Measurements from ENCODE around the gene CCDC112.

CCDC112 gene

GRCh38 chr5:115319007-115319406 lies 22.6 kb upstream of the CCDC112 start:
- Histone ChIP-seq H3K9me3 (ENCODE audit: control extremely low read depth in 1 of 5, control insufficient read depth in 4 of 5, insufficient read depth in 2 of 5, low read depth in 1 of 5, low read length in 4 of 5) (no peaks in the 10 kb centered on the region), H3K27ac (ENCODE audit: insufficient read depth in 1 of 2, low read depth in 1 of 2, low read length in 2 of 2, poor library complexity in 1 of 2, severe bottlenecking in 2 of 2) (no peak overlapping the region), H3K4me1 (ENCODE audit: control extremely low read depth in 1 of 4, control insufficient read depth in 4 of 4, insufficient read depth in 4 of 4, low read length in 3 of 4) (no peaks in the 10 kb centered on the region), H3K36me3 (ENCODE audit: control insufficient read depth in 4 of 4, insufficient read depth in 4 of 4, low read length in 3 of 4) (no peaks in the 10 kb centered on the region), H3K4me3 (ENCODE audit: control insufficient read depth in 1 of 7, extremely low read depth in 1 of 7, insufficient read depth in 4 of 7, low read depth in 2 of 7, low read length in 6 of 7) (no peak overlapping the region), H3K27me3 (replicated peaks in 2 of 5; ENCODE audit: control insufficient read depth in 4 of 5, insufficient read depth in 5 of 5, low read length in 4 of 5) (peaks cover 0 to 5% (median 2%) of the 10 kb centered on the region in 5 experiments)
- ChIA-PET POLR2A (no interaction called here), CTCF (interaction anchor here (0.7 to 1.6 kb wide), 2 partner anchors 110 to 245 kb away, joined by 3 read pairs; no protein-coding TSS in a partner anchor)
- DNase-seq = no peak
- WGBS (ENCODE audit: insufficient coverage) = no CpG with 5 or more reads among the region's 1 CpG

- peaks cover 0 to 6% (median 2%) of the 10 kb centered on the region in 5 experiments for H3K27me3 ChIP-seq (replicated peaks in 2 of 5; ENCODE audit: control insufficient read depth in 4 of 5, insufficient read depth in 5 of 5, low read length in 4 of 5)
- H3K27ac ChIP-seq (ENCODE audit: insufficient read depth in 1 of 2, low read depth in 1 of 2, low read length in 2 of 2, poor library complexity in 1 of 2, severe bottlenecking in 2 of 2) = no peak overlapping the region
- WGBS (ENCODE audit: insufficient coverage) = no CpG with 5 or more reads among the region's 1 CpG
- no peak for DNase-seq
- no peak overlapping the region for H3K4me3 ChIP-seq (ENCODE audit: control insufficient read depth in 1 of 7, extremely low read depth in 1 of 7, insufficient read depth in 4 of 7, low read depth in 2 of 7, low read length in 6 of 7)
- H3K9me3 ChIP-seq (ENCODE audit: control extremely low read depth in 1 of 5, control insufficient read depth in 4 of 5, insufficient read depth in 2 of 5, low read depth in 1 of 5, low read length in 4 of 5) = no peaks in the 10 kb centered on the region
- H3K4me1 ChIP-seq (ENCODE audit: control extremely low read depth in 1 of 4, control insufficient read depth in 4 of 4, insufficient read depth in 4 of 4, low read length in 3 of 4) = no peaks in the 10 kb centered on the region
- ChIA-PET CTCF (no interaction called here), POLR2A (no interaction called here)
- no peaks in the 10 kb centered on the region for H3K36me3 ChIP-seq (ENCODE audit: control insufficient read depth in 4 of 4, insufficient read depth in 4 of 4, low read length in 3 of 4)
These were observed 21.3 kb upstream of the CCDC112 start for GRCh38 chr5:115317736-115318135.

- H3K27ac ChIP-seq (ENCODE audit: insufficient read depth in 1 of 2, low read depth in 1 of 2, low read length in 2 of 2, poor library complexity in 1 of 2, severe bottlenecking in 2 of 2) = no peak overlapping the region
- CTCF ChIA-PET = interaction anchor here (1.1 kb wide), 1 partner anchor 258 kb away, joined by 3 read pairs; no protein-coding TSS in a partner anchor
- no peaks in the 10 kb centered on the region for H3K9me3 ChIP-seq (ENCODE audit: control extremely low read depth in 1 of 5, control insufficient read depth in 4 of 5, insufficient read depth in 2 of 5, low read depth in 1 of 5, low read length in 4 of 5)
- H3K36me3 ChIP-seq (ENCODE audit: control insufficient read depth in 4 of 4, insufficient read depth in 4 of 4, low read length in 3 of 4) = no peaks in the 10 kb centered on the region
- no peaks in the 10 kb centered on the region for H3K4me1 ChIP-seq (ENCODE audit: control extremely low read depth in 1 of 4, control insufficient read depth in 4 of 4, insufficient read depth in 4 of 4, low read length in 3 of 4)
- POLR2A ChIA-PET = no interaction called here
- peaks cover 0 to 6% (median 2%) of the 10 kb centered on the region in 5 experiments for H3K27me3 ChIP-seq (replicated peaks in 2 of 5; ENCODE audit: control insufficient read depth in 4 of 5, insufficient read depth in 5 of 5, low read length in 4 of 5)
- no peak overlapping the region for H3K4me3 ChIP-seq (ENCODE audit: control insufficient read depth in 1 of 7, extremely low read depth in 1 of 7, insufficient read depth in 4 of 7, low read depth in 2 of 7, low read length in 6 of 7)
- DNase-seq = no peak
These were observed 20.9 kb upstream of the CCDC112 start for GRCh38 chr5:115317320-115317719.

- CTCF ChIA-PET = interaction anchor here (8.7 kb wide), 1 partner anchor 263 kb away, joined by 68 read pairs; no protein-coding TSS in a partner anchor
- WGBS (ENCODE audit: insufficient coverage) = 100% methylated on average over 1 of the region's 3 CpGs
- H3K4me3 ChIP-seq (ENCODE audit: control insufficient read depth in 1 of 7, extremely low read depth in 1 of 7, insufficient read depth in 4 of 7, low read depth in 2 of 7, low read length in 6 of 7) = no peak overlapping the region
- no peaks in the 10 kb centered on the region for H3K36me3 ChIP-seq (ENCODE audit: control insufficient read depth in 4 of 4, insufficient read depth in 4 of 4, low read length in 3 of 4)
- H3K4me1 ChIP-seq (ENCODE audit: control extremely low read depth in 1 of 4, control insufficient read depth in 4 of 4, insufficient read depth in 4 of 4, low read length in 3 of 4) = no peaks in the 10 kb centered on the region
- DNase-seq = no peak
- H3K27ac ChIP-seq (ENCODE audit: insufficient read depth in 1 of 2, low read depth in 1 of 2, low read length in 2 of 2, poor library complexity in 1 of 2, severe bottlenecking in 2 of 2) = no peak overlapping the region
- no peaks in the 10 kb centered on the region for H3K9me3 ChIP-seq (ENCODE audit: control extremely low read depth in 1 of 5, control insufficient read depth in 4 of 5, insufficient read depth in 2 of 5, low read depth in 1 of 5, low read length in 4 of 5)
- POLR2A ChIA-PET = no interaction called here
- peaks cover 0 to 4% (median 2%) of the 10 kb centered on the region in 5 experiments for H3K27me3 ChIP-seq (replicated peaks in 2 of 5; ENCODE audit: control insufficient read depth in 4 of 5, insufficient read depth in 5 of 5, low read length in 4 of 5)
These were observed 17.2 kb upstream of the CCDC112 start for GRCh38 chr5:115313632-115314031.

DNA sequence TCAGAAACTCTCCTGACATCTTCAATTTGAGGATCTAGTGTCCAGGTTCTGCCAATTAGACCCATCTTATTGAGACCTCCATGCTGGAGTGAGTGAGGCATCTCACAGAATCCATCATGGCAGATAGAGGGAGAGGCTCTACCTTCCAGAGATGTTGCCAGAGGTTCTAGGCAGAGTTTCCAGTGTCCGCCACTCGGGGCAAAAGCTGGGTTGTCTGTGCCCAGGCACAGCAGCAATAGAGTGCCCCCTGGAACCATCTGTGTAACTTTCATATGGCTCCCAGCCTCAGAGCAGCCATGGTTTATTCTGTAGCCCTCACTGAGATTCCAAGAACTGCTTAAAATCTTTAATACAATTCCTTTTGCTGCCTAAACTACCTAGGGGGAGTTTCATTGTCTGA lies 16.6 kb upstream of the CCDC112 start:
- WGBS (ENCODE audit: insufficient coverage) = no CpG with 5 or more reads among the region's 2 CpGs
- H3K27me3 ChIP-seq (replicated peaks in 2 of 5; ENCODE audit: control insufficient read depth in 4 of 5, insufficient read depth in 5 of 5, low read length in 4 of 5) = peaks cover 0 to 4% (median 2%) of the 10 kb centered on the region in 5 experiments
- H3K4me3 ChIP-seq (ENCODE audit: control insufficient read depth in 1 of 7, extremely low read depth in 1 of 7, insufficient read depth in 4 of 7, low read depth in 2 of 7, low read length in 6 of 7) = no peak overlapping the region
- no peaks in the 10 kb centered on the region for H3K4me1 ChIP-seq (ENCODE audit: control extremely low read depth in 1 of 4, control insufficient read depth in 4 of 4, insufficient read depth in 4 of 4, low read length in 3 of 4)
- H3K9me3 ChIP-seq (ENCODE audit: control extremely low read depth in 1 of 5, control insufficient read depth in 4 of 5, insufficient read depth in 2 of 5, low read depth in 1 of 5, low read length in 4 of 5) = no peaks in the 10 kb centered on the region
- ChIA-PET CTCF (interaction anchor here (8.7 kb wide), 1 partner anchor 263 kb away, joined by 68 read pairs; no protein-coding TSS in a partner anchor), POLR2A (no interaction called here)
- peak in 1 of 3 donors; percentile 9 for DNase-seq
- H3K27ac ChIP-seq (ENCODE audit: insufficient read depth in 1 of 2, low read depth in 1 of 2, low read length in 2 of 2, poor library complexity in 1 of 2, severe bottlenecking in 2 of 2) = no peak overlapping the region
- no peaks in the 10 kb centered on the region for H3K36me3 ChIP-seq (ENCODE audit: control insufficient read depth in 4 of 4, insufficient read depth in 4 of 4, low read length in 3 of 4)

- 43% methylated on average over 1 of the region's 1 CpG for WGBS (ENCODE audit: insufficient coverage)
- POLR2A ChIA-PET = interaction anchor here (0.6 kb wide), 1 partner anchor 14 kb away, joined by 3 read pairs; the partner anchor contains the start of gene CCDC112
- peak; percentile 39 to 71 (median 58) for DNase-seq
- peaks cover 0 to 3% (median 0%) of the 10 kb centered on the region in 5 experiments for H3K27me3 ChIP-seq (replicated peaks in 2 of 5; ENCODE audit: control insufficient read depth in 4 of 5, insufficient read depth in 5 of 5, low read length in 4 of 5)
- no peak overlapping the region for H3K27ac ChIP-seq (ENCODE audit: insufficient read depth in 1 of 2, low read depth in 1 of 2, low read length in 2 of 2, poor library complexity in 1 of 2, severe bottlenecking in 2 of 2)
- H3K4me1 ChIP-seq (ENCODE audit: control extremely low read depth in 1 of 4, control insufficient read depth in 4 of 4, insufficient read depth in 4 of 4, low read length in 3 of 4) = no peaks in the 10 kb centered on the region
- H3K9me3 ChIP-seq (ENCODE audit: control extremely low read depth in 1 of 5, control insufficient read depth in 4 of 5, insufficient read depth in 2 of 5, low read depth in 1 of 5, low read length in 4 of 5) = no peaks in the 10 kb centered on the region
- no peaks in the 10 kb centered on the region for H3K36me3 ChIP-seq (ENCODE audit: control insufficient read depth in 4 of 4, insufficient read depth in 4 of 4, low read length in 3 of 4)
- H3K4me3 ChIP-seq (ENCODE audit: control insufficient read depth in 1 of 7, extremely low read depth in 1 of 7, insufficient read depth in 4 of 7, low read depth in 2 of 7, low read length in 6 of 7) = no peak overlapping the region
- CTCF ChIA-PET = interaction anchor here (1.1 to 8.7 kb wide), 10 partner anchors 25 to 290 kb away, joined by 3 to 68 read pairs (median 6); partner anchors contain the start of gene FEM1C
These were observed 13.4 kb upstream of the CCDC112 start for GRCh38 chr5:115309751-115310370.

DNA sequence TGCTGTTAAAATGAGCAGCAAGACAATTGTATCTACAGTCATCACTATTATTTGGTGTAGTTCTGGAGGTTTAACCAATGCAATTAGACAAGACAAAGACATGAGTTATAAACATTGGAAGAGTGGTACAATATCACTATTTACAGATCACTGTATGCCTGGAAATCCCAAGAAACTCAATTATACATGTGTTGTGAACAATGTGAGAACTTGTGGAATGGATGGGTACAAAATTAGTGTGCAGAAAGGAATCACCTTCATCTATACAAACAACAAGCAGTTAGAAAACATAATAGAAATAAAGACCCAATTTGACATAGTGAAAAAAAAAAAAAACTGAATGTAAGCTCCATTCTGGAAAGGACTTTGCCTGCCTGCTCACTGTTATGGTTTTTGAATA lies 12.4 kb upstream of the CCDC112 start:
- Histone ChIP-seq H3K27ac (ENCODE audit: insufficient read depth in 1 of 2, low read depth in 1 of 2, low read length in 2 of 2, poor library complexity in 1 of 2, severe bottlenecking in 2 of 2) (no peak overlapping the region), H3K4me1 (ENCODE audit: control extremely low read depth in 1 of 4, control insufficient read depth in 4 of 4, insufficient read depth in 4 of 4, low read length in 3 of 4) (no peaks in the 10 kb centered on the region), H3K4me3 (ENCODE audit: control insufficient read depth in 1 of 7, extremely low read depth in 1 of 7, insufficient read depth in 4 of 7, low read depth in 2 of 7, low read length in 6 of 7) (no peak overlapping the region), H3K27me3 (replicated peaks in 2 of 5; ENCODE audit: control insufficient read depth in 4 of 5, insufficient read depth in 5 of 5, low read length in 4 of 5) (peaks cover 0 to 3% (median 0%) of the 10 kb centered on the region in 5 experiments), H3K9me3 (ENCODE audit: control extremely low read depth in 1 of 5, control insufficient read depth in 4 of 5, insufficient read depth in 2 of 5, low read depth in 1 of 5, low read length in 4 of 5) (no peaks in the 10 kb centered on the region), H3K36me3 (ENCODE audit: control insufficient read depth in 4 of 4, insufficient read depth in 4 of 4, low read length in 3 of 4) (no peaks in the 10 kb centered on the region)
- ChIA-PET POLR2A (interaction anchor here (0.6 kb wide), 2 partner anchors 12 to 13 kb away, joined by 3 to 5 read pairs; partner anchors contain the start of gene CCDC112), CTCF (interaction anchor here (0.7 to 8.7 kb wide), 10 partner anchors 67 to 316 kb away, joined by 3 to 68 read pairs (median 6); partner anchors contain the start of gene FEM1C)
- no peak for DNase-seq

All from common myeloid progenitor, CD34-positive (primary cell).